GM12878 (cell line): ENCODE measurements around the gene NDN.

Experiments
- KDM1A ChIP-seq: fragments of 200-600 bp; sonication (generic); IDR thresholded peaks from 2 replicates; pipeline ENCODE4 v1.6.1; 2016; ENCODE audit warnings: borderline replicate concordance
- MAX ChIP-seq: IDR thresholded peaks from 2 replicates; pipeline ENCODE4 v1.6.1; 2012; ENCODE audit warnings: low read depth, low read length, improper control_type of control experiment
- PAX5 ChIP-seq: IDR thresholded peaks from 2 replicates; pipeline ENCODE4 v1.6.1; 2011; ENCODE audit warnings: low read depth, low read length, borderline replicate concordance
- POLR2A ChIP-seq: IDR thresholded peaks from 2 replicates; pipeline ENCODE4 v1.6.1; 2011; ENCODE audit warnings: low read depth, mild to moderate bottlenecking, low read length
- RFX5 ChIP-seq: IDR thresholded peaks from 2 replicates; pipeline ENCODE4 v1.6.1; 2011; ENCODE audit warnings: low read depth, low read length, improper control_type of control experiment
- SIN3A ChIP-seq: IDR thresholded peaks from 2 replicates; pipeline ENCODE4 v1.6.1; 2012; ENCODE audit warnings: low read depth, low read length, improper control_type of control experiment
- ZNF622 ChIP-seq: fragments of 450-650 bp; IDR thresholded peaks from 2 replicates; pipeline ENCODE4 v1.6.1; 2017; ENCODE audit warnings: mild to moderate bottlenecking, inconsistent platforms
- TF ChIP-seq, protein P1 (sequence below), 3 experiments: IDR thresholded peaks in 2 of 3; conservative IDR thresholded peaks in 1 of 3; 2 replicates each; pipeline ENCODE4 v1.5.1; 2011; ENCODE audit warnings: low read depth in 3 of 3, low read length in 3 of 3, mild to moderate bottlenecking in 3 of 3, control low read depth in 2 of 3, moderate library complexity in 2 of 3, inconsistent platforms in 1 of 3, mixed read lengths in 1 of 3; ENCODE audit not compliant: control insufficient read depth in 2 of 3, insufficient read depth in 1 of 3; ENCODE audit errors: extremely low read depth in 1 of 3
- TF ChIP-seq, protein P2 (sequence below): IDR thresholded peaks from 2 replicates; pipeline ENCODE4 v1.6.1; 2012; ENCODE audit warnings: mild to moderate bottlenecking, low read depth, low read length

DNA sequence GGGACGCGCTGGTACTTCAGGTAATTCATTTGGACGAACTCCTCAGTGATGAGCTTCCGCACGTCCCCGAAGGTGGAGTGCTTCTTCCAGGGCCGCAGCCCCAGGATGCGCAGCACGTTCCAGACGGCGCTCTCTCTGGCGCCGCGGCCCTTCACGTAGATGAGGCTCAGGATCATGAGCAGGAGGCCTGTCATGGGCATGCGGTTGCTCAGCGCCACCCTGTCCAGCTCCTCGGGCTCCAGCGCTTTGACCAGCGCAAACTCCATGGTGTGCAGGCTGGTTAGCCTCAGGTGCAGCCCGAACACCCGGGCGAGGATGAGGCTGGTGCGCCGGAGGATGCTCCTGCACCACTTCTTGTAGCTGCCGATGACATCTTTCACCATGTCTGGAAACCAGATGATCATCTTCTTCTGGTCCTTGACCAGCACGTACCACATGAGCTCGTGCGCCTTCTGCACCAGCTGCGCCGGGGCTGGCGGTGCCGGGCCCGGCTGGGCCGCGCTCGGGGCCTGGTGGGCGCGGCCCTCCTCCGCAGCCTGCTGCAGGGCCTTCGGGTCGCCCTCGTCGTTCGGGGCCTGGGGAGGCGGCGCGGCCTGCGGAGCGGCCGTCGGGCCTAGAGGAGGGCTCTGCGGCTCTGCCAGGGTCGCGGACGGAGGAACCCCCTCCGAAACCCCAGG is 501 bp downstream of the NDN start:
- no peak for TF ChIP-seq RFX5
- no peak for TF ChIP-seq SIN3A
- TF ChIP-seq, protein P1, sequence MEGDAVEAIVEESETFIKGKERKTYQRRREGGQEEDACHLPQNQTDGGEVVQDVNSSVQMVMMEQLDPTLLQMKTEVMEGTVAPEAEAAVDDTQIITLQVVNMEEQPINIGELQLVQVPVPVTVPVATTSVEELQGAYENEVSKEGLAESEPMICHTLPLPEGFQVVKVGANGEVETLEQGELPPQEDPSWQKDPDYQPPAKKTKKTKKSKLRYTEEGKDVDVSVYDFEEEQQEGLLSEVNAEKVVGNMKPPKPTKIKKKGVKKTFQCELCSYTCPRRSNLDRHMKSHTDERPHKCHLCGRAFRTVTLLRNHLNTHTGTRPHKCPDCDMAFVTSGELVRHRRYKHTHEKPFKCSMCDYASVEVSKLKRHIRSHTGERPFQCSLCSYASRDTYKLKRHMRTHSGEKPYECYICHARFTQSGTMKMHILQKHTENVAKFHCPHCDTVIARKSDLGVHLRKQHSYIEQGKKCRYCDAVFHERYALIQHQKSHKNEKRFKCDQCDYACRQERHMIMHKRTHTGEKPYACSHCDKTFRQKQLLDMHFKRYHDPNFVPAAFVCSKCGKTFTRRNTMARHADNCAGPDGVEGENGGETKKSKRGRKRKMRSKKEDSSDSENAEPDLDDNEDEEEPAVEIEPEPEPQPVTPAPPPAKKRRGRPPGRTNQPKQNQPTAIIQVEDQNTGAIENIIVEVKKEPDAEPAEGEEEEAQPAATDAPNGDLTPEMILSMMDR (IDR thresholded peaks at IDR 0.05 in 2 of 3, conservative IDR thresholded peaks at IDR 0.05 in 1 of 3; ENCODE audit: control insufficient read depth in 2 of 3, extremely low read depth in 1 of 3, insufficient read depth in 1 of 3, low read depth in 3 of 3, low read length in 3 of 3) = no peak
- TF ChIP-seq MAX = no peak
- TF ChIP-seq KDM1A = no peak
- no peak for TF ChIP-seq POLR2A
- TF ChIP-seq PAX5 = no peak
- TF ChIP-seq, protein P2, sequence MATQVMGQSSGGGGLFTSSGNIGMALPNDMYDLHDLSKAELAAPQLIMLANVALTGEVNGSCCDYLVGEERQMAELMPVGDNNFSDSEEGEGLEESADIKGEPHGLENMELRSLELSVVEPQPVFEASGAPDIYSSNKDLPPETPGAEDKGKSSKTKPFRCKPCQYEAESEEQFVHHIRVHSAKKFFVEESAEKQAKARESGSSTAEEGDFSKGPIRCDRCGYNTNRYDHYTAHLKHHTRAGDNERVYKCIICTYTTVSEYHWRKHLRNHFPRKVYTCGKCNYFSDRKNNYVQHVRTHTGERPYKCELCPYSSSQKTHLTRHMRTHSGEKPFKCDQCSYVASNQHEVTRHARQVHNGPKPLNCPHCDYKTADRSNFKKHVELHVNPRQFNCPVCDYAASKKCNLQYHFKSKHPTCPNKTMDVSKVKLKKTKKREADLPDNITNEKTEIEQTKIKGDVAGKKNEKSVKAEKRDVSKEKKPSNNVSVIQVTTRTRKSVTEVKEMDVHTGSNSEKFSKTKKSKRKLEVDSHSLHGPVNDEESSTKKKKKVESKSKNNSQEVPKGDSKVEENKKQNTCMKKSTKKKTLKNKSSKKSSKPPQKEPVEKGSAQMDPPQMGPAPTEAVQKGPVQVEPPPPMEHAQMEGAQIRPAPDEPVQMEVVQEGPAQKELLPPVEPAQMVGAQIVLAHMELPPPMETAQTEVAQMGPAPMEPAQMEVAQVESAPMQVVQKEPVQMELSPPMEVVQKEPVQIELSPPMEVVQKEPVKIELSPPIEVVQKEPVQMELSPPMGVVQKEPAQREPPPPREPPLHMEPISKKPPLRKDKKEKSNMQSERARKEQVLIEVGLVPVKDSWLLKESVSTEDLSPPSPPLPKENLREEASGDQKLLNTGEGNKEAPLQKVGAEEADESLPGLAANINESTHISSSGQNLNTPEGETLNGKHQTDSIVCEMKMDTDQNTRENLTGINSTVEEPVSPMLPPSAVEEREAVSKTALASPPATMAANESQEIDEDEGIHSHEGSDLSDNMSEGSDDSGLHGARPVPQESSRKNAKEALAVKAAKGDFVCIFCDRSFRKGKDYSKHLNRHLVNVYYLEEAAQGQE = no peak
- TF ChIP-seq ZNF622 = no peak
